Measurements from ENCODE around the gene ENO4.

DNA sequence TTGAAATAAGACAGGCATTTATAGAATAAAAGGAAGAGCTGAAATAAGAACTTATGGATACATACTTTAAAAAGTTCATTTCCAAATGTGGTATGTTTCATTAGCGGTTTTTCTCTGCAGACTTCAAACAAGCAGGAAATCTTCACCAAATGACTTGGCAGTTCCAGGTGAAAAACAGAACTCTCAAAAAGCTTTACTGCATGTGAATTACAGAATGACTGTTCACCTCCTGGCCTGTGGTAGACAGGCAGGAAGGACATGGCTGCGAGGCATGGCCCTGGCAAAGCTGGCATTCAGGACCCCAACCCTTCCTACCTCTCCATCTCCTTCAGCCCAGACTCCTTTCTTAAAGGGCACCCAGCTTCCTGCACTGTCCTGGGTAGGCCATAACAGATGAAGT, 21.2 kb upstream of the ENO4 start:
- no peak for TF ChIP-seq CTCF (IDR thresholded peaks at IDR 0.05)
- TF ChIP-seq POLR2A (IDR thresholded peaks at IDR 0.05; ENCODE audit: low read depth), result no peak
- TF ChIP-seq POLR2AphosphoS5 (IDR thresholded peaks at IDR 0.05), result no peak
- TF ChIP-seq EP300 (IDR thresholded peaks at IDR 0.05), result no peak
